ENCODE measurements around the gene MKX. TPM values are rescaled to one million over a fixed set of nuclear protein-coding genes. Genes with fewer than 3 reads are reported as not detected.

The MKX gene
- total and polyA plus RNA-seq, 2 experiments from 2014 or later, result 0.10 to 0.90 TPM

- no peak for DNase-seq (ENCODE audit: low spot score)
- H3K4me1 ChIP-seq (ENCODE audit: insufficient read depth), result peaks cover 39% of the 10 kb centered on the region
- H3K9me3 ChIP-seq (ENCODE audit: low read depth), result no peaks in the 10 kb centered on the region
- 14% methylated on average over 10 of the region's 10 CpGs for WGBS (ENCODE audit: low lambda C conversion rate, missing lambda C conversion rate)
- H4K20me1 ChIP-seq (ENCODE audit: insufficient read depth, poor library complexity, severe bottlenecking), result no peaks in the 10 kb centered on the region
- no peak overlapping the region for H3K27ac ChIP-seq
- H3K4me3 ChIP-seq, result no peak overlapping the region
- no peaks in the 10 kb centered on the region for H3K79me2 ChIP-seq
- H2AFZ ChIP-seq, result no peak overlapping the region
- no peaks in the 10 kb centered on the region for H3K36me3 ChIP-seq (replicated peaks; ENCODE audit: insufficient read depth, low read depth)
- no peak for TF ChIP-seq EZH2phosphoT487 (IDR thresholded peaks at IDR 0.05; ENCODE audit: low read depth, severe bottlenecking, unreplicated experiment)
- no peak for TF ChIP-seq CTCF (IDR thresholded peaks at IDR 0.05; ENCODE audit: poor library complexity)
- no peak for TF ChIP-seq EZH2 (IDR thresholded peaks at IDR 0.05; ENCODE audit: borderline replicate concordance)
- H3K4me2 ChIP-seq, result peak overlapping the region; percentile 97
- H3K27me3 ChIP-seq, result peaks cover 91% of the 10 kb centered on the region
- H3K9me2 ChIP-seq (replicated peaks; ENCODE audit: insufficient read depth), result no peaks in the 10 kb centered on the region
Measured at GRCh38 chr10:27747096-27747451, 1.5 kb upstream of the MKX start.

GRCh38 chr10:27746397-27747095 lies 927 bp upstream of the MKX start:
- H3K27me3 ChIP-seq, result peaks cover 93% of the 10 kb centered on the region
- 5% methylated on average over 25 of the region's 25 CpGs for WGBS (ENCODE audit: low lambda C conversion rate, missing lambda C conversion rate)
- peak overlapping the region; percentile 55 for H2AFZ ChIP-seq
- H3K9me3 ChIP-seq (ENCODE audit: low read depth), result no peaks in the 10 kb centered on the region
- no peaks in the 10 kb centered on the region for H3K9me2 ChIP-seq (replicated peaks; ENCODE audit: insufficient read depth)
- H3K4me3 ChIP-seq, result no peak overlapping the region
- H3K79me2 ChIP-seq, result no peaks in the 10 kb centered on the region
- H3K4me1 ChIP-seq (ENCODE audit: insufficient read depth), result peaks cover 39% of the 10 kb centered on the region
- TF ChIP-seq EZH2 (IDR thresholded peaks at IDR 0.05; ENCODE audit: borderline replicate concordance), result peak; percentile 24
- TF ChIP-seq CTCF (IDR thresholded peaks at IDR 0.05; ENCODE audit: poor library complexity), result no peak
- peak; percentile 13 for TF ChIP-seq EZH2phosphoT487 (IDR thresholded peaks at IDR 0.05; ENCODE audit: low read depth, severe bottlenecking, unreplicated experiment)
- DNase-seq (ENCODE audit: low spot score), result no peak
- no peaks in the 10 kb centered on the region for H4K20me1 ChIP-seq (ENCODE audit: insufficient read depth, poor library complexity, severe bottlenecking)
- no peaks in the 10 kb centered on the region for H3K36me3 ChIP-seq (replicated peaks; ENCODE audit: insufficient read depth, low read depth)
- H3K4me2 ChIP-seq, result peak overlapping the region; percentile 97
- no peak overlapping the region for H3K27ac ChIP-seq

- H3K27me3 ChIP-seq, result peaks cover 95% of the 10 kb centered on the region
- H2AFZ ChIP-seq, result peak overlapping the region; percentile 55
- no peak overlapping the region for H3K27ac ChIP-seq
- 1% methylated on average over 64 of the region's 78 CpGs for WGBS (ENCODE audit: low lambda C conversion rate, missing lambda C conversion rate)
- H3K79me2 ChIP-seq, result no peaks in the 10 kb centered on the region
- peak overlapping the region; percentile 21 for H3K4me3 ChIP-seq
- H3K36me3 ChIP-seq (replicated peaks; ENCODE audit: insufficient read depth, low read depth), result no peaks in the 10 kb centered on the region
- H3K4me1 ChIP-seq (ENCODE audit: insufficient read depth), result peaks cover 39% of the 10 kb centered on the region
- peak overlapping the region; percentile 97 for H3K4me2 ChIP-seq
- peak; percentile 6 for TF ChIP-seq EZH2phosphoT487 (IDR thresholded peaks at IDR 0.05; ENCODE audit: low read depth, severe bottlenecking, unreplicated experiment)
- peak; percentile 40 for TF ChIP-seq EZH2 (IDR thresholded peaks at IDR 0.05; ENCODE audit: borderline replicate concordance)
- no peak for TF ChIP-seq CTCF (IDR thresholded peaks at IDR 0.05; ENCODE audit: poor library complexity)
- H3K9me2 ChIP-seq (replicated peaks; ENCODE audit: insufficient read depth), result no peaks in the 10 kb centered on the region
- H3K9me3 ChIP-seq (ENCODE audit: low read depth), result no peaks in the 10 kb centered on the region
- peak; percentile 10 for DNase-seq (ENCODE audit: low spot score)
- H4K20me1 ChIP-seq (ENCODE audit: insufficient read depth, poor library complexity, severe bottlenecking), result no peaks in the 10 kb centered on the region
Measured at GRCh38 chr10:27744802-27745731, 552 bp downstream of the MKX start.
